Astrocyte (in vitro differentiated cells and primary cell): ENCODE results near the gene OVOL2.
"Not testable (repeated sequence)": the region's sequence is repeated elsewhere in the genome, so short reads cannot be mapped to it uniquely, and the experiment has no call there.

Experiments
- CTCF ChIP-seq: IDR thresholded peaks from 2 replicates; pipeline ENCODE4 v1.5.1; 2011; ENCODE audit warnings: low read depth, mild to moderate bottlenecking, inconsistent platforms, low read length, moderate library complexity; ENCODE audit not compliant: insufficient read depth
- EZH2 ChIP-seq: IDR thresholded peaks from 2 replicates; pipeline ENCODE4 v1.6.1; 2012; ENCODE audit warnings: mild to moderate bottlenecking, low read length, inconsistent platforms; ENCODE audit not compliant: insufficient read depth

DNA sequence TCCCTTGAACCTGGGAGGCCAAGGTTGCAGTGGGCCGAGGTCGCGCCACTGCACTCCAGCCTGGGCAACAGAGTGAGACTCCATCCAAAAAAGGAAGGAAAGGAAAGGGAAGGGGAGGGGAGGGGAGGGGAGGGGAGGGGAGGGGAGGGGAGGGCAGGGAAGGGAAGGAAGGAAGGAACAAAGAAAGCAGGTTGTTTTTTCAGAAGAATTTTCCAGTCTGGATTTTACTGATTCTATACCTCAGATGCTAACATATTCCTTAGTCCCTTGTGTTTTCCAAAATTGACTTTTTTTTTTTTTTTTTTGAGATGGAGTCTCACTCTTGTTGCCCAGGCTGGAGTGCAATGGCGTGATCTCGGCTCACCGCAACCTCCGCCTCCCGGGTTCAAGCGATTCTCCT lies 23.1 kb upstream of the OVOL2 start:
- TF ChIP-seq CTCF, EZH2: not testable (repeated sequence)
